T-helper 2 cell treated with Interferon-gamma antibody and Interleukin-4, amounts not matched to agents 100 ng/mL and 5 ng/mL, for 36 hours (primary cell): ENCODE data around the gene OPHN1. TPM values are rescaled to one million over a fixed set of nuclear protein-coding genes. Genes with fewer than 3 reads are reported as not detected.

Experiments used
- intact Hi-C: fragments of 100-400 bp; cut with micrococcal nuclease; formaldehyde crosslinking; loops from one replicate; pipeline ENCODE4 v1.15.1; 2023
- total RNA-seq: library from RNA; stranded (reverse); gene quantifications from 2 replicates; pipeline ENCODE4 v1.2.3, GENCODE V29; 2022

OPHN1 gene, protein sequence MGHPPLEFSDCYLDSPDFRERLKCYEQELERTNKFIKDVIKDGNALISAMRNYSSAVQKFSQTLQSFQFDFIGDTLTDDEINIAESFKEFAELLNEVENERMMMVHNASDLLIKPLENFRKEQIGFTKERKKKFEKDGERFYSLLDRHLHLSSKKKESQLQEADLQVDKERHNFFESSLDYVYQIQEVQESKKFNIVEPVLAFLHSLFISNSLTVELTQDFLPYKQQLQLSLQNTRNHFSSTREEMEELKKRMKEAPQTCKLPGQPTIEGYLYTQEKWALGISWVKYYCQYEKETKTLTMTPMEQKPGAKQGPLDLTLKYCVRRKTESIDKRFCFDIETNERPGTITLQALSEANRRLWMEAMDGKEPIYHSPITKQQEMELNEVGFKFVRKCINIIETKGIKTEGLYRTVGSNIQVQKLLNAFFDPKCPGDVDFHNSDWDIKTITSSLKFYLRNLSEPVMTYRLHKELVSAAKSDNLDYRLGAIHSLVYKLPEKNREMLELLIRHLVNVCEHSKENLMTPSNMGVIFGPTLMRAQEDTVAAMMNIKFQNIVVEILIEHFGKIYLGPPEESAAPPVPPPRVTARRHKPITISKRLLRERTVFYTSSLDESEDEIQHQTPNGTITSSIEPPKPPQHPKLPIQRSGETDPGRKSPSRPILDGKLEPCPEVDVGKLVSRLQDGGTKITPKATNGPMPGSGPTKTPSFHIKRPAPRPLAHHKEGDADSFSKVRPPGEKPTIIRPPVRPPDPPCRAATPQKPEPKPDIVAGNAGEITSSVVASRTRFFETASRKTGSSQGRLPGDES
- 0.25 and 0.27 TPM in 2 replicates for total RNA-seq

GRCh38 chrX:68433155-68433980, at the start of gene OPHN1:
Gene OPHN1 (minus strand): TSS chrX:68433495. CDS start chrX:68433020, 475 bp downstream.
- intact Hi-C loops: loop anchor here (10.0 kb wide), 1 partner anchor 361 kb away; no protein-coding TSS in a partner anchor

GRCh38 chrX:68480969-68481368, 47.7 kb upstream of the OPHN1 start:
- intact Hi-C loops: no loop called here

DNA sequence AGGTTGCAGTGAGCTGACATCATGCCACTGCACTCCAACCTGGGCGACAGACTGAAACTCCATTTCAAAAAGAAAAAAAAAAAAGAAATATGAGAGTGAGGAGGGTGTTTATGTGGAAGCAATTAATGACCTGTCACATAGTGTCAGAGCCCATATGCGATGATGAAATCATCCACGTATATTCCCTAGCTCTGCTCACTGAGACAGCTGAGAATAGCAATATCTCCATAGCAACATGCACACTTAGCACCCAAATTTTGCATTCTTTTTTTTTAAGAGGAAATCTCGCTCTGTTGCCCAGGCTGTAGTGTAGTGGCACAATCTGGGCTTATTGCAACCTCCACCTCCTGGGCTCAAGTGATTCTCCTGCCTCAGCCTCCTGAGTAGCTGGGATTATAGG, 31.5 kb upstream of the OPHN1 start:
- intact Hi-C loops: no loop called here

DNA sequence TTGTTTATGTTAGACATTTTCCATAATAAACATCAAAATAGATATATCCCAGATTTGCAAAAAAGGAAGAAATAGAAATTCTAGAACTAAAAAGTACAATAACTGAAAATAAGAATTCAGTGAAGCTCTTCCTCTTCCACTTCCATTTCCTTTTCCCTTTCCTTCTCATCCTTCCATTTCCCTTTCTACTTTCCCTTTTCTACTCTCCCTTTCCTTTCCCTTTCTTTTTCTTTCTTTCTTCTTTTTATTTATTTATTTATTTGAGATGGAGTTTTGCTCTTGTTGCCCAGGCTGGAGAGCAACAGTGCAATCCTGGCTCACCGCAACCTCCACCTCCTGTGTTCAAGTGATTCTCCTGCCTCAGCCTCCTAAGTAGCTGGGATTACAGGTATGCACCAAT, 30.6 kb upstream of the OPHN1 start:
- intact Hi-C loops: no loop called here

DNA sequence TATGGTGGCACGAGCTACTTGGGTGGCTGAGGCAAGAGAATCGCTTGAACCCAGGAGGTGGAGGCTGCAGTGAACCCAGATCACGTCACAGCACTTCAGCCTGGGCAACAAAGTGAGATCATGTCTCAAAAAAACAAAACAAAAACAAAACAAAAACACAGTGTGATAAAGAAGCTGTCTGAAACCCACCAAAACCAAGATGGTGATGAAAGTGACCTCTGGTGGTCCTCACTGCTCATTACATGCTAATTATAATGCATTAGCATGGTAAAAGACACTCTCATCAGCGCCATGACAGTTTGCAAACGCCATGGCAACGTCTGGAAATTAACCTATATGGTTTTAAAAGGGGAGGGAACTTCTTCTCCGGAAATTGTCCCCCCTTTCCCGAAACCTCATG, 29.4 kb upstream of the OPHN1 start:
- intact Hi-C loops: no loop called here

- intact Hi-C loops: no loop called here
Observed at GRCh38 chrX:68462197-68462596, 28.9 kb upstream of the OPHN1 start.

DNA sequence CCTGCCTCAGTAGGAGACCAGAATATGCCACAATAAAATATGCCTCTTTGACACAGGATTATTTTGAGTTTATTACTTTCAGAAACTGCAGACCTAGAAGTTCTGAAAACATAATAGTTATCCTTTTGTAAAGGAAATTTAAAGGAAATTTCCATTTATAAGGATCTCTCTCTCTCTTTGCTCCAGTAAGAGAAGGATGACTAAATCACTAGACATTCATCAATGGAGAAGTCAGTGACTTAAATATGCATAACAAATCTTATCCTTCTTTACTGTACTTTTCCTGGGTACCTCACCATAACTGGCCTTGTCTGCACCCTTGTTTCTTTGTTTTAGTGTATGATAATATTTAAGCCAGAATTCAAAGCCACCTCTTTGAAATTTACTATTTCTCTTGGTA, 28.3 kb upstream of the OPHN1 start:
- intact Hi-C loops: no loop called here

DNA sequence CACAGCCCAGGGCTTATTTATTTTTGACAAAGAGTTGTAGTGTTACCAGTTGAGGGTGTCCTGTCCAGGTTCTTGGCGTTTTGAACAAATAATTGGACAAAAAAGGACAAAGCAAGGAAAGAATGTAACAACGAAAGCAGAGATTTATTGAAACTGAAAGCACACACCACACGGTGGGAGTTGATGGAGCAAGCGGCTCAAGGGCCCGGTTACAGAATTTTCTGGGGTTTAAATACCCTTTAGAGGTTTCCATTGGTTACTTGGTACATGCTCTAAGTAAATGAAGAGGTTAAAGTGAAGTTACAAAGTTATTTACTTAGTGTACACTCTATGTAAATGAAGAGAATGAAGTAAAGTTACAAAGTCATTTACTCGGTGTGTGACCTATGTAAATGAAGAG, 27.8 kb upstream of the OPHN1 start:
- intact Hi-C loops: no loop called here

- intact Hi-C loops: no loop called here
Observed at GRCh38 chrX:68455151-68455510, 21.8 kb upstream of the OPHN1 start.

GRCh38 chrX:68454476-68455150, 21.3 kb upstream of the OPHN1 start:
- intact Hi-C loops: no loop called here

GRCh38 chrX:68451720-68452119, 18.4 kb upstream of the OPHN1 start:
- intact Hi-C loops: no loop called here

GRCh38 chrX:68443155-68443868, 10.0 kb upstream of the OPHN1 start:
- intact Hi-C loops: loop anchor here (2.0 kb wide), 1 partner anchor 55 kb away; the partner anchor contains the start of gene YIPF6

DNA sequence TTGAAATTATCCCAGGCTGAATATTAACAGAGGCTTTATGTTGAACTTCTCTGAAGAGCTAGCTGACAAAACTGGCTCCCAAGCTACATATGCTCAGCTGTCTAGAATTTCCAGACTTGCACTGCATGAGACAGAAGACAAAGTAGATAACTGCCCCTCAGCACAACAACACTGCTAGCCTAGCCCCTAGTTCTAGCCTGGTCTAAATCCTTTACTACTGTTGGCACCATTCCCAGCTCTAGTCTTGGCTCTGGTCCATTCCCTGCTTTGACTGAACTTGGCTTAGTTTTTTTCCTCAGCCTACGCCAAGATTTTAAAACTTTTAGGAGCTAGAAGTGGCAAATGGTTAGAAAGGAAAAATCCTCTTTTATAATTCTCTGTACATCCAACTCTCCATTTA, 7.6 kb upstream of the OPHN1 start:
- intact Hi-C loops: no loop called here

DNA sequence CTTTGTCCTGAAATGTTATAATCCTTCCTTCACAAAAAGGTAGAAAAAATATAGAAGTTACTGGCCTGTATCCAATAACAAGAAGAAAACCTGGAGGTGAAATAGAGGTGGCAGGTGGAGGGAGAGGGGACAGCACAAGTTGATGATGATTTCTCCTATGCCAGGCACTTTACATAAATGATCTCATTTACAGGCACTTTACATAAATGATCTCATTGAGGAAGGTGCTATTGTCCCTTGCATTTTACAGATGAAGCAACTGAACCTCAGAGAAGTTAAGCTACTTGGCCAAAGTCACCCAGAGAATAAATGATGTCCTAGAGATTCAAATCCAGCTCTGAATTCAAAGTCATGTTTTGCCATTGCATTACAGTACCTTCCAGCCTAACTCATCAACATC, 7.1 kb upstream of the OPHN1 start:
- intact Hi-C loops: no loop called here

GRCh38 chrX:68439341-68439740, 6.0 kb upstream of the OPHN1 start:
- intact Hi-C loops: loop anchor here (10.0 kb wide), 1 partner anchor 355 kb away; no protein-coding TSS in a partner anchor

DNA sequence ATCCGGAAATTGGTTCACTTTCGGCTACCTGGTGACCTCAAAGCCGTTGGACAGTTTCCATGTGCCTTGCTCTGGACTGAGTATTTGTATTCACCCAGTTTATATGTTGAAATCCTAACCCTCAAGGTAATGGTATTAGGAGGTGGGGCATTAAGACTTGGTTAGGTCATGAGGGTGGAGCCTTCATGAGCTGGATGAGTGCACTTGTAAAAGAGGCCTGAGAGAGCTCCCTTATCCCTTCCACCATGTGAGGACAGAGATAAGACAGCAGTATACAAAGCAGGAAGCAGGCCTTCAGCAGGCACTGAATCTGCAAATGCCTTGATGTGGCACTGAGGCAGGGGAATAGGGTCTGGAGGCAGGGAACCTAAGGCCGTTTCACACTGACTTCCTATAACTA, 5.3 kb upstream of the OPHN1 start:
- intact Hi-C loops: loop anchor here (10.0 kb wide), 1 partner anchor 356 kb away; no protein-coding TSS in a partner anchor

- intact Hi-C loops: loop anchor here (10.0 kb wide), 1 partner anchor 361 kb away; no protein-coding TSS in a partner anchor
Observed at GRCh38 chrX:68433981-68434299, 645 bp upstream of the OPHN1 start.

DNA sequence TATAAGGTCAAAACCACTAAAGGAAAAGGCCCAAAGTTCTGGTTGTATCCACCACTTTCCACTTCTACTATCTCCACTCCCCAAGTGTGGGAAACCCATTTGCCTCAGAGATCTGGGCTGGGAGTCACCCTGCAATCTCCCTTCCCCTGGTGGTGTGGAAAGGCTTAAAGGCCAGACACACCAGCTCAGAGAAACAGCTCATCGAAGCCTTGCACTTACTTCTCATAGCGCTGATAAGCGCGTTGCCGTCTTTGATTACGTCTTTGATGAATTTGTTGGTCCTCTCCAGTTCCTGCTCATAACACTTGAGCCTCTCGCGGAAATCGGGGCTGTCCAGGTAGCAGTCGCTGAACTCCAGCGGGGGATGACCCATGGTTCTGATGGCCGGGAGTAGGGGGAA, 647 bp downstream of the OPHN1 start:
- intact Hi-C loops: loop anchor here (10.0 kb wide), 1 partner anchor 362 kb away; no protein-coding TSS in a partner anchor

GRCh38 chrX:68431836-68432235, 1.5 kb downstream of the OPHN1 start:
- intact Hi-C loops: loop anchor here (10.0 kb wide), 1 partner anchor 363 kb away; no protein-coding TSS in a partner anchor

GRCh38 chrX:68429216-68429615, 4.1 kb downstream of the OPHN1 start:
- intact Hi-C loops: no loop called here
